ENCODE results near the gene TRIM22.
"Not testable (repeated sequence)": the region's sequence is repeated elsewhere in the genome, so short reads cannot be mapped to it uniquely, and the experiment has no call there.

TRIM22 gene

GRCh38 chr11:5691964-5692361 lies 2.4 kb downstream of the TRIM22 start:
- DNase-seq = no peak

- DNase-seq = no peak
Measured at GRCh38 chr11:5694642-5695041, 5.1 kb downstream of the TRIM22 start.

GRCh38 chr11:5695580-5695979 lies 6.0 kb downstream of the TRIM22 start:
- no peak for DNase-seq

- DNase-seq = no peak
Measured at GRCh38 chr11:5696210-5696609, 6.6 kb downstream of the TRIM22 start.

- no peak for DNase-seq
Measured at GRCh38 chr11:5698281-5698680, 8.7 kb downstream of the TRIM22 start.

GRCh38 chr11:5700421-5701054 lies 10.9 kb downstream of the TRIM22 start:
- DNase-seq = no peak

- DNase-seq = no peak
Measured at GRCh38 chr11:5701055-5701577, 11.5 kb downstream of the TRIM22 start.

GRCh38 chr11:5703741-5704536 lies 14.3 kb downstream of the TRIM22 start:
- DNase-seq = no peak

GRCh38 chr11:5705688-5706087 lies 16.1 kb downstream of the TRIM22 start:
- no peak for DNase-seq

- no peak for DNase-seq
Measured at GRCh38 chr11:5712507-5712906, 22.9 kb downstream of the TRIM22 start.

GRCh38 chr11:5713695-5714094 lies 24.1 kb downstream of the TRIM22 start:
- DNase-seq = no peak

- not testable (repeated sequence) for DNase-seq
Measured at GRCh38 chr11:5716518-5716917, 26.9 kb downstream of the TRIM22 start.

GRCh38 chr11:5719703-5720495 lies 30.3 kb downstream of the TRIM22 start:
- DNase-seq = no peak

GRCh38 chr11:5722622-5723021 lies 33.0 kb downstream of the TRIM22 start:
- DNase-seq = no peak

- DNase-seq = no peak
Measured at GRCh38 chr11:5726351-5726750, 36.8 kb downstream of the TRIM22 start.

- DNase-seq = no peak
Measured at GRCh38 chr11:5727691-5728090, 38.1 kb downstream of the TRIM22 start.

GRCh38 chr11:5736396-5736795 lies 46.8 kb downstream of the TRIM22 start, which contains the start of gene OR56B1:
TSS of gene OR56B1 (plus strand) at chr11:5736448. CDS start at chr11:5736517, 69 bp downstream.
- no peak for DNase-seq

- DNase-seq = no peak
Measured at GRCh38 chr11:5737091-5737490, 47.5 kb downstream of the TRIM22 start.

- DNase-seq = no peak
Measured at GRCh38 chr11:5737670-5738392, 48.2 kb downstream of the TRIM22 start.

- DNase-seq = no peak
Measured at GRCh38 chr11:5738431-5738830, 48.8 kb downstream of the TRIM22 start.

- no peak for DNase-seq
Measured at GRCh38 chr11:5746614-5747013, 57.0 kb downstream of the TRIM22 start.

- DNase-seq = no peak
Measured at GRCh38 chr11:5749836-5750235, 60.2 kb downstream of the TRIM22 start.

GRCh38 chr11:5753943-5754342 lies 64.4 kb downstream of the TRIM22 start, which contains the start of gene OR52N4:
TSS of gene OR52N4 (plus strand) at chr11:5754243. CDS start at chr11:5754741, 498 bp downstream.
- no peak for DNase-seq
